DND-41 (cell line): Measurements from ENCODE around the gene CTBP1.

Experiments used
- CTCF ChIP-seq: IDR thresholded peaks from 2 replicates; pipeline ENCODE4 v1.5.1; 2012; ENCODE audit warnings: borderline replicate concordance, low read length, moderate library complexity, mild to moderate bottlenecking; ENCODE audit not compliant: poor library complexity, severe bottlenecking; ENCODE audit errors: extremely low read depth
- EZH2 ChIP-seq: IDR thresholded peaks from 3 replicates; pipeline ENCODE4 v1.6.1; 2012; ENCODE audit warnings: borderline replicate concordance, low read depth, mild to moderate bottlenecking, moderate library complexity, low read length, inconsistent platforms; ENCODE audit not compliant: severe bottlenecking

- no peak for TF ChIP-seq CTCF
- TF ChIP-seq EZH2 = no peak
Observed at GRCh38 chr4:1260418-1261106, 11.6 kb upstream of the CTBP1 start.
